GM18520 (cell line): ENCODE data around the gene NEK5.
"Not testable (repeated sequence)": the region's sequence is repeated elsewhere in the genome, so short reads cannot be mapped to it uniquely, and the experiment has no call there.

Source experiments
- ATAC-seq: cut with Tn5 transposase; IDR thresholded peaks from one replicate; pipeline ENCODE4 v1.9.1; 2021; ENCODE audit not compliant: unreplicated experiment

NEK5 gene

DNA sequence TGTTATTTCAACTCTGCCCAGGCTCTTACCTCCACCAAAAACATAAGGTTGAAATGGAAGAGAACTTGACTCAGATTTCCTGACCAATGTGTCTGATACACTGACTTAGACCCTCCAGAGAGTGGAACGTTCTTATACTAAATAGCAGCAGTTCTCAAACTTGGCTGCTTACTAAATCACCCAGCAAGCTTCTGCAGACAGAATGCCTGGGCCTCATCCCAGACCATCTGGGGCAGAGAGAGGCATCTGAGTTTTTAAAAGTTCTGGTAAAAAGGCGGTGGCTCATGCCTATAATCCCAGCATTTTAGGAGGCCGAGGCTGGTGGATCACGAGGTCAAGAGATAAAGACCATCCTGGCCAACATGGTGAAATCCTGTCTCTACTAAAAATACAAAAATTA is 46.3 kb downstream of the NEK5 start:
- ATAC-seq = no peak

DNA sequence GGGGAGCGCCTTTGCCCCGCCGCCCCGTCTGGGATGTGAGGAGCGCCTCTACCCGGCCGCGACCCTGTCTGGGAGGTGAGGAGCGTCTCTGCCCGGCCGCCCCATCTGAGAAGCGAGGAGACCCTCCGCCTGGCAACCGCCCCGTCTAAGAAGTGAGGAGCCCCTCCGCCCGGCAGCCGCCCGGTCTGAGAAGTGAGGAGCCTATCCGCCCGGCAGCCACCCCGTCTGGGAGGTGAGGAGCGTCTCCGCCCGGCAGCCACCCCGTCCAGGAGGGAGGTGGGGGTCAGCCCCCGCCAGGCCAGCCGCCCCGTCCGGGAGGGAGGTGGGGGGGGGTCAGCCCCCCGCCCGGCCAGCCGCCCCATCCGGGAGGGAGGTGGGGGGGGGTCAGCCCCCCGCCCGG is 49.0 kb downstream of the NEK5 start:
- not testable (repeated sequence) for ATAC-seq

DNA sequence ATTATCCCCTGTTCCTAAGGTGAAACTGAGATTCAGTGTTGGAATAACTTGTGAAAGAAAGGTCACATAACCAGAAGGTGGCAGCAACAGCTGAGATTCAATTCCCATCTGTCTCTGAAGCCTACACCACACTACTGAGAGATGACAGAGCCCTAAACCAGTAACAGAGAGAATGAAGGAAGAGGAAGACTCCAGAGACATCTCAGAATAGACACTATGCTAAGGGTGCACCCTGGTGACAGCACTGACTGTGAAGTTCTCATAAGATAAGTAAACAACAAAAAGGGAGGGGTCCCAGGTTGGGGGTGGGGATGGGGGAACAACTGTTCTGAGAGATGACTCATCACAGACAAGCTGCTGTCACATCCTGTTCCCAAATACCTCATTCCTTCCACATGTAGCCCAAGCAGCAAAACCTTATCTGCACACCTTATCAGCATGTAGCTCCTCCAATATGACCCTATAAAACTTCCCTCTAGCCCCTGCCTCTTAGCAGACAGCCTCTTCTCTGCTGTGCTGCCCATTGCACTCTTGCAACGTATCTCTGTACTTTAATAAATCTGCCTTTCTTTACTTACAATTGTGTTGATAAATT is 57.8 kb downstream of the NEK5 start:
- no peak for ATAC-seq

DNA sequence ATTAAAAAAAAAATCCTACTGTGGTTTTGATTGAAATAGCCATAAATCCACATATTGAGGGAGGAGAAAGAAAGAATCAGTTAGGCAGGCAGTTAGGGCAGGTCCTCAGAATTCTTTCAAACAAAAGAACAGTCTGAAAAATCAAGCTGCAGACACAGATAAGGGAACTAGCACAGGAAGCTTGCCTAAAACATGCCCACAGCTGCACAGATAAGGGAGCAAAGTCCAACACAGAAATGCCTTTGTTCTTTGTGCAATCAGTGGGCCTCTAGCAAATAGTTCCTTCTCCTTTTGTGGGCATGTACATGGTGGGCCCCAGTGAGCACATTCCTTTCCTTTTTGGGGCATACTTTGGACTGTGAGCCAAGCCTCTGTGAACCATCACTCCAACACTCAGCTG is 61.6 kb downstream of the NEK5 start:
- no peak for ATAC-seq

DNA sequence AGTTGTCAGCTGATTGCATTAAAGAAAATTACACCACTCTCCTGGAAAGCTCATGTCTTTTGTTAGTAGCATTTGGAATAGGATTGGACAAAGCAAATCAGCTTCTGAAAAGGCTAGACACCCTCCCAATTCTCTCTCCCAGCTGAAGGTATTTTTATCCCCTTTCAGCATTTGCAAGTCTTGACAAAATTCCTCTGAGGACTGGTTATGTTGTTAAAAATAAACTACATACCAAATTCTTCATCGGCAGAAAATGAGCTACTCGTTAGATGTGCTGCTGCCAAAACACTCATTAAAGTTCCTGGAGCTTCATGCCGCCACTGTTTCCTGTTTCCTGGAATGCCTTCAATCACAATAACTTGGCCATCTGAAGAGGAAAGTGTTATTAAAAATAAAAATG is 67.3 kb downstream of the NEK5 start:
- ATAC-seq = no peak

DNA sequence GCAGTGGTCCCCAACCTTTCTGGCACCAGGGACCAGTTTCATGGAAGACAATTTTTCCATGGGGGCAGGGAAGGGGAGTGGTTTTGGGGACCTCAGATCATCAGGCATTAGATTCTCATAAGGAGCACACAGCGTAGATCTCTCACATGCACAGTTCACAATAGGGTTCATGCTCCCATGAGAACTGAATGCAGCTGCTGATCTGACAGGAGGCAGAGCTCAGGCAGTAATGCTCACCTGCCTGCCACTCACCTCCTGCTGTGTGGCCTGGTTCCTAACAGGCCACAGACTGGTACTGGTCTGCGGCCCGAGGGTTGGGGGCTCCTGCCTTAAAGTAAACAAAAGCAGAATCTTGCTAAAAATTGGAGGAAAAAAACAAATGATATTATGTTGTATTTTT is 67.8 kb downstream of the NEK5 start:
- ATAC-seq = not testable (repeated sequence)

DNA sequence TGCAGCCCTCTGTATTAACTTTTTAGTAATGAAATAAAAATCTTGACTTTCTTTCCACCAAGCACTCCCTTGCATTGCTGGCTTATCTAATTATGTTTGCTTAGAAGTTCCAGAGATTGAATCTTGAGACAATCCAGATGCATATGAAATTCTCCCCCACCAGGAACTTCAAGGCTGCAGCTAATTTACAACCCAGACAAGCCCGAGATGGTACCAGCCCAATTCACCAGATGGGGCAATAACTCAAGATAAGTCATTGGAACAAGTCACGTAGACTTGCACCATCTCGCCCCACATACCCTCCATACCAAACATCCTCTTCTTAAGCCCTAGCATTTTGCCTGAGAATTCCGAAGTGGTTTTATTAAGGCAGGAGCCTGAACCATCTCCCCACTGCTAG is 75.4 kb downstream of the NEK5 start:
- no peak for ATAC-seq

DNA sequence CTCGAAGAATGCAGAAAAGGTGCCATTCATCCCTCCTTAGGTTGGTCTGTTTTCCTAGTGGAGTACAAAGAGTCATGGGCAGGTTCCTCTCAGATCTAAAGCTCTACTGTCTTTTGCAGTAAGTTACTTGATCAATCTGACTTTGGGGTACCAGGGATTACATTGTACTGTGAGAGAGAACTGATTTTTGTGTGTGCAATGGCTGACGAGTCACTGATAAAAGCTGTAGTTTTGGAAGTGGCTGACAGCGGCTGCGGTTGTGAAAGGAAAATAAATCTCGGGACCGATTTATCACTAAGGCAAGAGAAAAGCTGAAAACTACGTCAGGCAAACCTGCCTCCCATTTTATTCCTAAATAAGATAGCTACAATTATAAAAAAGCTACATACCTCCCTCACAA is 77.5 kb downstream of the NEK5 start:
- no peak for ATAC-seq

DNA sequence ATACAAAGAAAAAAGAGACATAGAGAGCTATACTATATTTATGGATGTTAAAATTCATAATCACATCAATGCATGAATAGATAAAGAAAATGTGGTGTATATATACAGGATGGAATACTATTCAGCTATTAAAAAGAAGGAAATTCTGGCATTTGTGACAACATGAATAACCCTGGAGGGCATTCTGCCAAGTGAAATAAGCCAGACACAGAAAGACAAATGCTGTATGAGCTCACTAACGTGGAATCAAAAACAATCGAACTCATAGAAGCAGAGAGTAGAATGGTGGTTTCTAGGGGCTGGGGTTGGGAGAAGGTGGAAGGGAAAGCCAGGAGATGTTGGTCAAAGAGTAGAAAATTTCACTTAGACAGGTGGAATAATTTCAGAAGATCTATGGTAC is 80.4 kb downstream of the NEK5 start:
- ATAC-seq = no peak

DNA sequence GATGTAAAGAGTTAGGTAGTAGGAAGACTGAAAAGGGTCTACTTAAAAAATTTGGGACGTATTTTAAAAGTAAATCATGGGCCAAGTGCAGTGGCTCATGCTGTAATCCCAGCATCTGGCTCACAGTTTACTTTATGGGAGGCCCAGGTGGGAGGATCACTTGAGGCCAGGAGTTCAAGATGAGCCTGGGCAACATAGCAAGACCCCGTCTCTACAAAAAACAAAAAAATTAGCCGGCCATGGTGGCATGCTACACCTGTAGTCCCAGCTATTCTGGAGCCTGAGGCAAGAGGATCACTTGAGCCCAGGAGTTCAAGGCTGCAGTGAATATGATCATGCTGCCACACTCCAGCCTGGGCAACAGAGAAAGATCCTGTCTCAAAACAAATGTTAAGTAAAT is 81.4 kb downstream of the NEK5 start:
- no peak for ATAC-seq

DNA sequence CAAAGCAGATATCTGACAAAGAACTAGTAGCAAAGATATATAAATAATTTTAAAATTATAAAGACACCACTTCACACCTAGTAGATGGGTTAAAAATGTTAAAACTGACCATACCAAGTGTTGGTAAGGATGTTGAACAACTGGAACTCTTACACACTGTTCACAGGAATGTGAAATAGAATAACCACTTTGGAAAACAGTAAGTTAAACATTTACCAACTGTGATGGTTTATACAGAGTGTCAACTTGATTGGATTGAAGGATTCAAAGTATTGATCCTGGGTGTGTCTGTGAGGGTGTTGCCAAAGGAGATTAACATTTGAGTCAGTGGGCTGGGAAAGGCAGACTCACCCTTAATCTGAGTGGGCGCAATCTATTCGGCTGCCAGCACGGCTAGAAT is 85.2 kb downstream of the NEK5 start:
- no peak for ATAC-seq

DNA sequence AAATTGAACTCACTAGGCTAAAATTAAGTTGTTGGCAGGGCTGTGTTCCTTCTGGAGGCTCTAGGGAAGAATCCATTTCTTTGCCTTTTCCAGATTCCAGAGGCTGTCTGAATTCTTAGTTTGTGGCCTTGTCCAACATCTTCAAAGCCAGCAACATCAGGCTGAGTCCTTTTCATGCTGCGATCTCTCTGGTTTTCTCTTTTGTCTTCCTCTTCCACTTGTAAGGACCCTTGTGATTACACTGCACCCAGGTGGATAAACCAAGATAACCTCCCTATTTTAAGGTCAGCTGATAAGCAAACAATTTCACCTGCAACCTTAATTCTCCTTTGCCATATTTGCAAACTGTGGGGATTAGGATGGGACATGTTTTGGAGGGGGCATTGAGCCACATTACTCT is 92.8 kb downstream of the NEK5 start:
- ATAC-seq = no peak

DNA sequence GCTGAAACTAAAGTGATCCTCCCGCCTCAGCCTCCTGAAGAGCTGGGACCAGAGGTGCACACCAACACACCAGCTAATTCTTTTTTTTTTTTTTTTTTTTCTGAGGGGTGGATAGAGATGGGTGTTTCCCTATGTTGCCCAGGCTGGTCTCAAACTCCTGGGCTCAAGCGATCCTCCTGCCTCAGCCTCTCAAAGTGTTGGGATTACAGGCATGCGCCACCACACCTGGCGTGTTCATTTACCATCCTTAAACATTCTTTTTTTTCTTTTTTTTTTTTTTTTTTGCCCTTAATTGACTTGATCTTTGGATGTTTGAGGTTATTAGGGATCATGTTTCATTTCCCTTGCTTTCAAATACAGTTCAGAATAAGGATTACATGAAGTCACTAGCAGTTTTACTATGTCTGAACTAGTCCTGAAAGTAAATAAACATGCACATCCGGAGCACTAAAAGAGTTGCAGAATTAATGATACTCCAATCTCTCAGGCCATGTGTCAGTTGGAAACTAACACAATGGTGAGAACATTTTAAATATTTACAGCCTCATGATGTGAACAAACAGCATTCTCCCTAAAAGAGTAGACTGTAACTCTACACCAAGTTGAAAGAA is 94.2 kb downstream of the NEK5 start:
- no peak for ATAC-seq

DNA sequence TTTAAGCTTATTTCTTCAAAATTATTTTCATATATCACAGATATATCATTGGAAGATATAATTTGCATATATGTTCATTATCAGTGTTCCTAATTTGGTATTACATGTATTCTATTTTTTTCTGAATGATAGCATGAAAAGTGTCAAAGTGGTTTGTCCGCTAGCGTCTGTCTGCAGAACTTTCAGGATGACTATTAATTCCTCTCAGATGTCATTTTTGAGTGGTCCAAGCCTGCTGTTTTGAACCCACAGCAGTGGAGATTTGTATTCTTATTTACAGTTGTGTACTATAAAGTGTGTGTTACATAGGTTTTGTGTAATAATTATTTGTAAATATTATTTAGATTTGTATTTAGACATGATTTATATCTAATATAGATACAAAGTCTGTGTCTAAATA is 95.8 kb downstream of the NEK5 start:
- ATAC-seq = no peak

DNA sequence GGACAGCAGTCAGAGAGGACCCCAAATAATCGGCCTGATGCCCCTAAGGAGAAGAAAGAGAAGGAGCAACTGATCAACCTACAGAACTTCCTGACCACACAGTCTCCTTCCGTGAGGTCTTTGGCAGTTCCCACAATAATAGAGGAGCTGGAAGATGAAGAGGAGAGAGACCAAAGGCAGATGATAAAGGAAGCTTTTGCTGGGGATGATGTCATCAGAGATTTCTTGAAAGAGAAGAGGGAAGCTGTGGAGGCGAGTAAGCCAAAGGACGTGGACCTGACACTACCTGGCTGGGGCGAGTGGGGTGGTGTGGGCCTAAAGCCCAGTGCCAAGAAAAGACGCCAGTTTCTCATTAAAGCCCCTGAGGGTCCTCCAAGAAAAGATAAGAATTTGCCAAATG is 98.5 kb downstream of the NEK5 start:
- ATAC-seq = not testable (repeated sequence)

DNA sequence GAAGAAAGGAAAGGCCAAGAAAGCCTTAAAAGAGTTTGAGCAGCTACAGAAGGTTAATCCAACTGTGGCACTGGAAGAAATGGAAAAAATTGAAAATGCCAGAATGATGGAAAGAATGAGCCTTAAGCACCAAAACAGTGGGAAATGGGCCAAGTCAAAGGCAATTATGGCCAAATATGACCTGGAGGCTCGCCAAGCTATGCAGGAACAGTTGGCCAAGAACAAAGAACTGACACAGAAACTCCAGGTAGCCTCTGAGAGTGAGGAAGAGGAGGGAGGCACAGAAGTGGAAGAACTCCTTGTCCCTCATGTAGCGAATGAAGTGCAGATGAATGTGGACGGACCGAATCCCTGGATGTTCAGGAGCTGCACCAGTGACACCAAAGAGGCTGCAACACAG is 99.3 kb downstream of the NEK5 start:
- no peak for ATAC-seq

DNA sequence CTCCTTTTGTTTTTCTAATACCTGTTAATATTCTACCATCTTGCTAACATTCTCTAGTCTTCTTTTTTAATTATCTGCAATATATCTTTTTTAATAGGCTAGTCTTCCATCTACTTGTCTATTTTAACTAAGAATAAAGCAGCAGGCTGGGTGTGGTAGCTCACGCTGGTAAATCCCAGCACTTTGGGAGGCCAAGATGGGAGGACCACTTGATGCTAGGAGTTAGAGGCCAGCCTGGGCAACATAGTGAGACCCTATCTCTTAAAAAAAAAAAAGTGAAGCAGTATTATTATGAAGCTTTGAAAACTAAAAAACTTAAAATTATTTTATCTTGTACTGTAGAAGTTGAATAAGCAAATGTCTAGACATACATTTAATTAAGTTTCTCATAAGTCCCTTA is 101.0 kb downstream of the NEK5 start:
- ATAC-seq = no peak

DNA sequence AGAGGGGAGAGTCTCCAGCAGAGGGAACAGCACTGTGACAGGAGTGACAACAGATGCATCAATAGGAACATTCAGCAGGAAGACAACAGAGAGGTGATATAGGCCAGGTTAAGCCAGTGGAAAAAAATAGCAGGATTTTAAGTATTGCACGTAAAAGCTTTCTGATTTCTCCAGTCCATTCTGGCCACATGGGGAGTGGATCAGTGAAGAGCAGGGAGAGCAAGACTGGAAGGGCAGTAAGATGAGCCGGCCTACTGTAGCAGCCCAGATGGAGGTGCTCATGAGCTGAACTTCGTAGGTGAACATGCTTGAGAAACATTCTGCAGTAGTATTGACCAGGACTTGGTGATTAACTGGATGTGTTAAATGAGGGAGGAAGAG is 102.6 kb downstream of the NEK5 start:
- no peak for ATAC-seq

DNA sequence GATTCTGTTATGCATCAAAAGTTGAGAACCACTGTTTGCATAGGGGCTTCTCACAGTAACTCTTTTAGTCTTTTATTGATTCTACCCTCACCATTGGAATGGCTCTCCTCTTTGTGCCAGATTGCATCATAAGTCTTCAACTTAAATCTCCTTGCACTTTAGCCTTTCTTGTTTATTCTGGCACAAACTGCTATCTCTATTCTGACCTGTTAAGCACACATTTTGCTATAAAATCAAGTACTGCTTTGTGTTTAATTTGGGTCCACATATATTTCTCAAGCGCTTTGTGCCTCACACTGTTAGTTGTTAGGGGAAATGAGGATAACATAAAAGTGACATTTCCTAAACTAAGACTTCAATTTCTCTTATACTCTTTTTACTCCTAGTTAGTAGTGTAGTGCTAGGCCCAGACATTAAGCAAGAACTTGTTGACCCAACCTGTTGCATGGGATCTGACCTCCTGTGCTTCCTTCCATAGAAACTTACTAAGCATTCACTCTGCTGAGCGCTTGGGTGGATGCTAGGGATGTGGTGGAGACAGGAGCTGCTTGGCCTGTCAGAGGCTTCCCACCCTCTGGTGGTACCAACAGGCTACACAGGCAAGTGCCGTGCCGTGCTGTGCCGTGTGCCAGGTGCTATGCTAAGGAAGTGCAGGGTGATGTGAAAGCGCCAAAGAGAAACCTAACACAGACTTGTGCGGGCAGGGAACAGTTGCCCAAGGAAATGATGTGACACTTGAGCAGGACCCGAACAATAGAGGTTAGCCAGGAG is 103.2 kb downstream of the NEK5 start:
- no peak for ATAC-seq

DNA sequence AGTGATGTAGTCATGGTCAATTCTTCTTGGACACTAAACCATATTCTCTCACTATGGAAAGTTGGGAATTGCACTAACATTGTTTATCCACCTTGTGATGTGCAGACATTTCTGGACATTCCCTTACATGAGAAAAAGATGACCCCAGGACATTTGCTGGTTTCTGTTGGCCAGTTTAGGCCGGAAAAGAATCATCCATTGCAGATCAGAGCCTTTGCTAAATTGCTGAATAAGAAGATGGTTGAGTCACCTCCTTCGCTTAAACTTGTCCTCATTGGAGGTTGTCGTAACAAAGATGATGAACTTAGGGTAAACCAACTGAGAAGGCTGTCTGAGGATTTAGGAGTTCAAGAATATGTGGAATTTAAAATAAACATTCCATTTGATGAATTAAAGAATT is 104.4 kb downstream of the NEK5 start, which contains the start of gene UTP14C:
TSS of gene UTP14C (plus strand) at position 211 of the 400 bp plus-strand sequence. CDS start 4,114 bp downstream, outside the sequence.
- no peak for ATAC-seq

DNA sequence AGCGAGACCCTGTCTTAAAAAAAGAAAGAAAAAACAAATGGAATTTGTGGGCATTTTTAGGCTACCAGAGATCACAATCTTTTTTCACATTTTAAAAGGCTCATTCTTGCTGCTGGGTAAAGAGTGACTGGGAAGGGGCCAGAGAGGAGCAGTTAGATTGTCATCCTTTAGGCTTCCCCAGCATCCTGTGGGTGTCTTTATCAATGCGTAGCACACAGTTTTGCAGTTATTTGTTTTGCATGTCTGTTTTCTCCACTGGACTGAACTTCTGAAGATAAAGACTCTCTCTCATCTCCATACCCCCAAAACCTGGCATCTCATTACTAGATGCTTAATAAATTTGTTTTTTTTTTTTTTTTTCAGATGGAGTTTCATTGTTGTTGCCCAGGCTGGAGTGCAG is 106.5 kb downstream of the NEK5 start:
- ATAC-seq = no peak

DNA sequence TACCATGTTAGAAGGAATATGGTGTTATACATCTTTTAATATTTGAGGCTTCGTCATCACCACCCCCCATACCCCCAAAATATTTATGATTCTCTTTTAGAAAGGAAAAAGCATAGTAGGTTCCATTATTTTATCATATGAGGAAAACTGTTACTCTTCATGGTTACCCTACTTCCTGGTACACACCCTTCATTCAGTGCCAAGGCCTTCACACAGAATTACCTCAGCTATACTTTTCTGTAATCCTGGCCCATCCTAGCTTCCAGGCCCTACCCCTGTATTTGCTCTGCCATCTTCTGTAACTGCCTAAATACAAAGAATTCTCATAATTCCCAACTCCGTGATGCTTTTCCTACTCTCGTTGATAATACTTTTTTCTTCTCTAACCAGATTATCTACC is 108.7 kb downstream of the NEK5 start:
- ATAC-seq = no peak
